ENCODE data around the gene RIN3. TPM values are rescaled to one million over a fixed set of nuclear protein-coding genes. Genes with fewer than 3 reads are reported as not detected.
A peak's percentile ranks its signal among the peaks of the same experiment; 100 is the strongest.

RIN3 gene
- total RNA-seq, 2 experiments from 2014 or later, result 15.8 to 16.0 TPM

- Mint-ChIP-seq H3K4me3 (peak overlapping the region; percentile 68), H3K9me3 (no peaks in the 10 kb centered on the region), H3K36me3 (ENCODE audit: low read depth) (no peaks in the 10 kb centered on the region), H3K4me1 (ENCODE audit: low read depth) (peaks cover 28% of the 10 kb centered on the region), H3K27ac (no peak overlapping the region), H3K27me3 (ENCODE audit: low read depth) (no peaks in the 10 kb centered on the region)
- CTCF ChIA-PET, result interaction anchor here (1.3 to 1.4 kb wide), 2 partner anchors 13 to 15 kb away, joined by 3 read pairs; no protein-coding TSS in a partner anchor
- intact Hi-C loops (cut with micrococcal nuclease), result no loop called here
- no peak for DNase-seq
These were observed 2.2 kb downstream of the RIN3 start for GRCh38 chr14:92515546-92516343.

GRCh38 chr14:92516344-92516965 is 2.9 kb downstream of the RIN3 start:
- no peak overlapping the region for H3K27ac Mint-ChIP-seq
- H3K9me3 Mint-ChIP-seq, result peaks cover 6% of the 10 kb centered on the region
- peaks cover 3% of the 10 kb centered on the region for H3K36me3 Mint-ChIP-seq (ENCODE audit: low read depth)
- intact Hi-C loops (cut with micrococcal nuclease), result no loop called here
- no peaks in the 10 kb centered on the region for H3K27me3 Mint-ChIP-seq (ENCODE audit: low read depth)
- no peak for DNase-seq
- no peak overlapping the region for H3K4me3 Mint-ChIP-seq
- CTCF ChIA-PET, result interaction anchor here (1.2 to 1.3 kb wide), 2 partner anchors 10 to 13 kb away, joined by 3 read pairs; no protein-coding TSS in a partner anchor
- peaks cover 28% of the 10 kb centered on the region for H3K4me1 Mint-ChIP-seq (ENCODE audit: low read depth)

GRCh38 chr14:92516966-92517506 is 3.5 kb downstream of the RIN3 start:
- Mint-ChIP-seq H3K36me3 (ENCODE audit: low read depth) (peaks cover 3% of the 10 kb centered on the region), H3K4me1 (ENCODE audit: low read depth) (peaks cover 30% of the 10 kb centered on the region), H3K27me3 (ENCODE audit: low read depth) (no peaks in the 10 kb centered on the region), H3K4me3 (no peak overlapping the region), H3K27ac (no peak overlapping the region), H3K9me3 (peaks cover 6% of the 10 kb centered on the region)
- intact Hi-C loops (cut with micrococcal nuclease), result no loop called here
- CTCF ChIA-PET, result interaction anchor here (1.2 to 1.3 kb wide), 2 partner anchors 11 to 12 kb away, joined by 3 read pairs; no protein-coding TSS in a partner anchor
- DNase-seq, result no peak

- Mint-ChIP-seq H3K4me3 (no peak overlapping the region), H3K36me3 (ENCODE audit: low read depth) (peaks cover 3% of the 10 kb centered on the region), H3K9me3 (peaks cover 6% of the 10 kb centered on the region), H3K4me1 (ENCODE audit: low read depth) (peaks cover 30% of the 10 kb centered on the region), H3K27ac (no peak overlapping the region), H3K27me3 (ENCODE audit: low read depth) (no peaks in the 10 kb centered on the region)
- intact Hi-C loops (cut with micrococcal nuclease), result no loop called here
- CTCF ChIA-PET, result interaction anchor here (1.2 kb wide), 1 partner anchor 11 kb away, joined by 3 read pairs; no protein-coding TSS in a partner anchor
- DNase-seq, result no peak
These were observed 4.2 kb downstream of the RIN3 start for GRCh38 chr14:92517761-92518160.

GRCh38 chr14:92519246-92520101 is 5.9 kb downstream of the RIN3 start:
- Mint-ChIP-seq H3K4me3 (no peak overlapping the region), H3K4me1 (ENCODE audit: low read depth) (peaks cover 30% of the 10 kb centered on the region), H3K27me3 (ENCODE audit: low read depth) (no peaks in the 10 kb centered on the region), H3K9me3 (peaks cover 6% of the 10 kb centered on the region), H3K36me3 (ENCODE audit: low read depth) (peaks cover 3% of the 10 kb centered on the region), H3K27ac (no peak overlapping the region)
- CTCF ChIA-PET, result interaction anchor here (0.8 to 1.3 kb wide), 2 partner anchors 66 to 307 kb away, joined by 3 to 4 read pairs; no protein-coding TSS in a partner anchor
- intact Hi-C loops (cut with micrococcal nuclease), result no loop called here
- DNase-seq, result no peak

- no peak for DNase-seq
- Mint-ChIP-seq H3K27ac (no peak overlapping the region), H3K4me1 (ENCODE audit: low read depth) (peaks cover 30% of the 10 kb centered on the region)
These were observed 6.8 kb downstream of the RIN3 start for GRCh38 chr14:92520102-92521057.

GRCh38 chr14:92521058-92521415 is 7.5 kb downstream of the RIN3 start:
- H3K9me3 Mint-ChIP-seq, result peaks cover 6% of the 10 kb centered on the region
- no peak overlapping the region for H3K4me3 Mint-ChIP-seq
- H3K27ac Mint-ChIP-seq, result no peak overlapping the region
- CTCF ChIA-PET, result no interaction called here
- intact Hi-C loops (cut with micrococcal nuclease), result no loop called here
- H3K36me3 Mint-ChIP-seq (ENCODE audit: low read depth), result peaks cover 3% of the 10 kb centered on the region
- no peak for DNase-seq
- H3K4me1 Mint-ChIP-seq (ENCODE audit: low read depth), result peaks cover 26% of the 10 kb centered on the region
- no peaks in the 10 kb centered on the region for H3K27me3 Mint-ChIP-seq (ENCODE audit: low read depth)

More at GRCh38 chr14:92520102-92521057, 6.8 kb downstream of the RIN3 start:
- Mint-ChIP-seq H3K36me3 (ENCODE audit: low read depth) (peaks cover 3% of the 10 kb centered on the region), H3K9me3 (peaks cover 6% of the 10 kb centered on the region), H3K4me3 (no peak overlapping the region), H3K27me3 (ENCODE audit: low read depth) (no peaks in the 10 kb centered on the region)
- intact Hi-C loops (cut with micrococcal nuclease), result no loop called here
- CTCF ChIA-PET, result no interaction called here

- Mint-ChIP-seq H3K36me3 (ENCODE audit: low read depth) (peaks cover 3% of the 10 kb centered on the region), H3K27me3 (ENCODE audit: low read depth) (no peaks in the 10 kb centered on the region), H3K27ac (no peak overlapping the region), H3K9me3 (peaks cover 6% of the 10 kb centered on the region), H3K4me3 (no peak overlapping the region), H3K4me1 (ENCODE audit: low read depth) (peaks cover 14% of the 10 kb centered on the region)
- intact Hi-C loops (cut with micrococcal nuclease), result no loop called here
- DNase-seq, result no peak
- CTCF ChIA-PET, result interaction anchor here (0.5 kb wide), 1 partner anchor 46 kb away, joined by 3 read pairs; no protein-coding TSS in a partner anchor
These were observed 10.2 kb downstream of the RIN3 start for GRCh38 chr14:92523752-92524151.

GRCh38 chr14:92524602-92525185 is 11.1 kb downstream of the RIN3 start:
- Mint-ChIP-seq H3K4me1 (ENCODE audit: low read depth) (peaks cover 13% of the 10 kb centered on the region), H3K36me3 (ENCODE audit: low read depth) (peaks cover 3% of the 10 kb centered on the region), H3K27ac (no peak overlapping the region), H3K4me3 (no peak overlapping the region), H3K27me3 (ENCODE audit: low read depth) (no peaks in the 10 kb centered on the region), H3K9me3 (peaks cover 6% of the 10 kb centered on the region)
- intact Hi-C loops (cut with micrococcal nuclease), result no loop called here
- CTCF ChIA-PET, result no interaction called here
- no peak for DNase-seq

GRCh38 chr14:92525322-92526095 is 11.9 kb downstream of the RIN3 start:
- H3K27me3 Mint-ChIP-seq (ENCODE audit: low read depth), result no peaks in the 10 kb centered on the region
- peaks cover 6% of the 10 kb centered on the region for H3K9me3 Mint-ChIP-seq
- DNase-seq, result no peak
- H3K27ac Mint-ChIP-seq, result no peak overlapping the region
- no peak overlapping the region for H3K4me3 Mint-ChIP-seq
- intact Hi-C loops (cut with micrococcal nuclease), result no loop called here
- H3K36me3 Mint-ChIP-seq (ENCODE audit: low read depth), result peaks cover 3% of the 10 kb centered on the region
- peaks cover 21% of the 10 kb centered on the region for H3K4me1 Mint-ChIP-seq (ENCODE audit: low read depth)
- CTCF ChIA-PET, result interaction anchor here (1.0 kb wide), 1 partner anchor 88 kb away, joined by 3 read pairs; no protein-coding TSS in a partner anchor

All from activated naive CD4-positive, alpha-beta T cell treated with anti-CD3 and anti-CD28 coated beads for 36 hours (primary cell).